ENCODE measurements around the gene SCAF4.

Gene SCAF4

GRCh38 chr21:31624961-31625491 lies 106.9 kb downstream of the SCAF4 start:
- Histone ChIP-seq H3K36me3 (ENCODE audit: control insufficient read depth, insufficient read depth, low read length) (no peaks in the 10 kb centered on the region), H3K4me3 (ENCODE audit: insufficient read depth, low read depth, low read length) (no peak overlapping the region)
- WGBS, 2 experiments, result 93 to 94% methylated on average over 11 of the region's 11 CpGs

GRCh38 chr21:31624181-31624580 lies 107.7 kb downstream of the SCAF4 start:
- Histone ChIP-seq H3K27ac (ENCODE audit: insufficient read depth, low read depth, low read length, poor library complexity, severe bottlenecking) (no peak overlapping the region), H3K36me3 (ENCODE audit: control insufficient read depth, insufficient read depth, low read length) (no peaks in the 10 kb centered on the region), H3K4me3 (ENCODE audit: insufficient read depth, low read depth, low read length) (no peak overlapping the region), H3K4me1 (ENCODE audit: control insufficient read depth, insufficient read depth, low read length) (no peaks in the 10 kb centered on the region), H3K27me3 (ENCODE audit: control insufficient read depth, insufficient read depth, low read length, poor library complexity, severe bottlenecking) (no peaks in the 10 kb centered on the region), H3K9me3 (ENCODE audit: control insufficient read depth, low read length) (no peaks in the 10 kb centered on the region)
- WGBS, 2 experiments, result 60 to 81% methylated on average over 1 to 2 of the region's 3 CpGs

More at GRCh38 chr21:31624961-31625491, 106.9 kb downstream of the SCAF4 start:
- Histone ChIP-seq H3K27me3 (ENCODE audit: control insufficient read depth, insufficient read depth, low read length, poor library complexity, severe bottlenecking) (no peaks in the 10 kb centered on the region), H3K27ac (ENCODE audit: insufficient read depth, low read depth, low read length, poor library complexity, severe bottlenecking) (no peak overlapping the region), H3K9me3 (ENCODE audit: control insufficient read depth, low read length) (no peaks in the 10 kb centered on the region), H3K4me1 (ENCODE audit: control insufficient read depth, insufficient read depth, low read length) (no peaks in the 10 kb centered on the region)

GRCh38 chr21:31623664-31624063 lies 108.3 kb downstream of the SCAF4 start:
- no peak overlapping the region for H3K4me3 ChIP-seq (ENCODE audit: insufficient read depth, low read depth, low read length)
- WGBS, 2 experiments, result 66 to 68% methylated on average over 6 of the region's 6 CpGs
- no peaks in the 10 kb centered on the region for H3K4me1 ChIP-seq (ENCODE audit: control insufficient read depth, insufficient read depth, low read length)
- no peaks in the 10 kb centered on the region for H3K9me3 ChIP-seq (ENCODE audit: control insufficient read depth, low read length)
- no peak overlapping the region for H3K27ac ChIP-seq (ENCODE audit: insufficient read depth, low read depth, low read length, poor library complexity, severe bottlenecking)
- H3K27me3 ChIP-seq (ENCODE audit: control insufficient read depth, insufficient read depth, low read length, poor library complexity, severe bottlenecking), result no peaks in the 10 kb centered on the region
- H3K36me3 ChIP-seq (ENCODE audit: control insufficient read depth, insufficient read depth, low read length), result no peaks in the 10 kb centered on the region

- WGBS, 2 experiments, result 92 to 96% methylated on average over 3 of the region's 3 CpGs
- Histone ChIP-seq H3K27ac (ENCODE audit: insufficient read depth, low read depth, low read length, poor library complexity, severe bottlenecking) (no peak overlapping the region), H3K36me3 (ENCODE audit: control insufficient read depth, insufficient read depth, low read length) (no peaks in the 10 kb centered on the region), H3K27me3 (ENCODE audit: control insufficient read depth, insufficient read depth, low read length, poor library complexity, severe bottlenecking) (no peaks in the 10 kb centered on the region), H3K4me1 (ENCODE audit: control insufficient read depth, insufficient read depth, low read length) (no peaks in the 10 kb centered on the region), H3K9me3 (ENCODE audit: control insufficient read depth, low read length) (no peaks in the 10 kb centered on the region), H3K4me3 (ENCODE audit: insufficient read depth, low read depth, low read length) (no peak overlapping the region)
Measured at GRCh38 chr21:31622397-31622796, 109.5 kb downstream of the SCAF4 start.
